ENCODE results near the gene XKR7. TPM values are rescaled to one million over a fixed set of nuclear protein-coding genes. Genes with fewer than 3 reads are reported as not detected.
A peak's percentile ranks its signal among the peaks of the same experiment; 100 is the strongest.

XKR7 gene
- total RNA-seq, 4 donors from 2014 or later, result 0.10 TPM; not detected in 3

- no peaks in the 10 kb centered on the region for H3K36me3 ChIP-seq
- TF ChIP-seq CTCF (IDR thresholded peaks at IDR 0.05) (no peak), POLR2A (IDR thresholded peaks at IDR 0.05) (no peak)
- no peak overlapping the region for H3K4me3 ChIP-seq (replicated peaks in 1 of 3)
- no peak overlapping the region for H3K27ac ChIP-seq
- H3K27me3 ChIP-seq, result no peaks in the 10 kb centered on the region
- WGBS, 2 donors, result 44 to 50% methylated on average over 2 of the region's 2 CpGs
- no peaks in the 10 kb centered on the region for H3K4me1 ChIP-seq
- H3K9me3 ChIP-seq, result no peaks in the 10 kb centered on the region
- no peak for DNase-seq
- intact Hi-C loops (cut with DNase I), result no loop called here
These were observed 5.2 kb upstream of the XKR7 start for GRCh38 chr20:31962761-31963160.

GRCh38 chr20:31963889-31964288 is 4.1 kb upstream of the XKR7 start:
- H3K4me3 ChIP-seq (replicated peaks in 1 of 3), result no peak overlapping the region
- TF ChIP-seq CTCF (IDR thresholded peaks at IDR 0.05) (no peak), POLR2A (IDR thresholded peaks at IDR 0.05) (no peak)
- intact Hi-C loops (cut with DNase I), result no loop called here
- H3K9me3 ChIP-seq, result no peaks in the 10 kb centered on the region
- H3K27ac ChIP-seq, result no peak overlapping the region
- DNase-seq, result no peak
- WGBS, 2 donors, result 67 to 70% methylated on average over 6 of the region's 6 CpGs
- no peaks in the 10 kb centered on the region for H3K4me1 ChIP-seq
- no peaks in the 10 kb centered on the region for H3K27me3 ChIP-seq
- no peaks in the 10 kb centered on the region for H3K36me3 ChIP-seq

GRCh38 chr20:31966991-31967655 is 828 bp upstream of the XKR7 start:
- Histone ChIP-seq H3K27me3 (no peaks in the 10 kb centered on the region), H3K9me3 (no peaks in the 10 kb centered on the region)

GRCh38 chr20:31968291-31969126 is 558 bp downstream of the XKR7 start:
- no peak for TF ChIP-seq POLR2A (IDR thresholded peaks at IDR 0.05)
- no peak for TF ChIP-seq CTCF (IDR thresholded peaks at IDR 0.05)
- Histone ChIP-seq H3K4me3 (replicated peaks in 1 of 3) (no peak overlapping the region), H3K36me3 (no peaks in the 10 kb centered on the region), H3K9me3 (no peaks in the 10 kb centered on the region), H3K4me1 (no peaks in the 10 kb centered on the region), H3K27me3 (no peaks in the 10 kb centered on the region), H3K27ac (no peak overlapping the region)
- intact Hi-C loops (cut with DNase I), result no loop called here
- WGBS, 2 donors, result 4 to 5% methylated on average over 9 to 17 of the region's 57 CpGs
- peak; percentile 64 to 75 for DNase-seq

More at GRCh38 chr20:31966991-31967655, 828 bp upstream of the XKR7 start:
- no peak for DNase-seq
- Histone ChIP-seq H3K36me3 (no peaks in the 10 kb centered on the region), H3K4me1 (no peaks in the 10 kb centered on the region), H3K4me3 (replicated peaks in 1 of 3) (no peak overlapping the region), H3K27ac (no peak overlapping the region)
- WGBS, 2 donors, result 8 to 12% methylated on average over 5 of the region's 5 CpGs
- intact Hi-C loops (cut with DNase I), result no loop called here
- TF ChIP-seq CTCF (IDR thresholded peaks at IDR 0.05), result no peak
- no peak for TF ChIP-seq POLR2A (IDR thresholded peaks at IDR 0.05)

GRCh38 chr20:31969991-31970390 is 2.0 kb downstream of the XKR7 start:
- intact Hi-C loops (cut with DNase I), result no loop called here
- H3K27me3 ChIP-seq, result no peaks in the 10 kb centered on the region
- no peak overlapping the region for H3K4me3 ChIP-seq (replicated peaks in 1 of 3)

More at GRCh38 chr20:31969991-31970390, 2.0 kb downstream of the XKR7 start:
- 66% methylated on average over 5 of the region's 5 CpGs for WGBS, 2 donors
- H3K4me1 ChIP-seq, result no peaks in the 10 kb centered on the region
- H3K9me3 ChIP-seq, result no peaks in the 10 kb centered on the region
- TF ChIP-seq CTCF (IDR thresholded peaks at IDR 0.05), result no peak
- DNase-seq, result no peak
- H3K27ac ChIP-seq, result no peak overlapping the region
- H3K36me3 ChIP-seq, result no peaks in the 10 kb centered on the region
